K562 (cell line): Measurements from ENCODE around the gene TMSB10. TPM values are rescaled to one million over a fixed set of nuclear protein-coding genes. Genes with fewer than 3 reads are reported as not detected.

ENCODE experiments used
- ATAC-seq: fragments of 200-7000 bp; cut with Tn5 transposase; 3 replicates; pipeline ENCODE4 v1.9.1; 2020; ENCODE audit warnings: moderate library complexity
- BruUV-seq: library from RNA; stranded (reverse); fragments of 400-500 nt; replicated peaks from 2 replicates; lab custom pipeline; 2021; lab: Mats Ljungman, UMichigan
- CTCF ChIA-PET: fragments of 300-600 bp; formaldehyde crosslinking; extraction: SDS; loops from one replicate; lab custom pipeline; 2021; ENCODE audit warnings: low intra/inter-chr PET ratio; lab: Yijun Ruan, JAX
- POLR2A ChIA-PET: fragments of 300-600, 350-650 bp; sonication (Branson Sonifier 250); formaldehyde crosslinking; extraction: SDS; loops from one replicate; lab custom pipeline; 2021; ENCODE audit warnings: antibody characterized with exemption, inconsistent platforms; lab: Yijun Ruan, JAX
- DNase-seq, 4 experiments: peaks; one replicate each; pipeline versions ENCODE4 v3.0.0 to v3.0.0-alpha.2; 2011 to 2018; ENCODE audit warnings: low spot score in 3 of 4, mixed read lengths in 3 of 4; ENCODE audit errors: extremely low read depth in 1 of 4
- FAIRE-seq: peaks from 2 replicates; lab custom pipeline; 2011; peaks lifted over from hg19 to GRCh38; lab: Jason Lieb, UNC
- H2AFZ ChIP-seq: 2 replicates; pipeline ENCODE4 v1.6.0; 2011; ENCODE audit warnings: low read depth, low read length, control low read depth, inconsistent platforms
- H3K27ac ChIP-seq: fragments of 200-600 bp; 3 replicates; pipeline ENCODE4 v1.8.0; 2011; ENCODE audit warnings: low read depth, mild to moderate bottlenecking, control low read depth, inconsistent platforms, low read length, moderate library complexity, mixed read lengths; ENCODE audit errors: extremely low read depth
- H3K27me3 ChIP-seq, 2 experiments: fragments of 300-600 bp in 1 of 2; 2 replicates in 1 of 2; 3 replicates in 1 of 2; pipeline versions ENCODE4 v1.6.0 to v1.8.0; 2011; ENCODE audit warnings: inconsistent platforms in 2 of 2, low read length in 2 of 2, mild to moderate bottlenecking in 1 of 2, mixed read lengths in 1 of 2, moderate library complexity in 1 of 2; ENCODE audit not compliant: control insufficient read depth in 2 of 2, insufficient read depth in 2 of 2
- H3K36me3 ChIP-seq: fragments of 300-600 bp; 3 replicates; pipeline ENCODE4 v1.8.0; 2011; ENCODE audit warnings: mild to moderate bottlenecking, low read length, inconsistent platforms; ENCODE audit not compliant: control insufficient read depth, insufficient read depth
- H3K4me1 ChIP-seq, 2 experiments: fragments of 200-600 bp in 1 of 2; replicated peaks in 1 of 2; 2 replicates in 1 of 2; 3 replicates in 1 of 2; pipeline versions ENCODE4 v1.5.1 to v1.8.0; 2011; ENCODE audit warnings: inconsistent platforms in 2 of 2, low read length in 2 of 2, mild to moderate bottlenecking in 1 of 2, mixed read lengths in 1 of 2, moderate library complexity in 1 of 2; ENCODE audit not compliant: control insufficient read depth in 2 of 2, insufficient read depth in 2 of 2
- H3K4me2 ChIP-seq: 2 replicates; pipeline ENCODE4 v1.6.1; 2011; ENCODE audit warnings: low read length, control low read depth, inconsistent platforms, mixed read lengths; ENCODE audit not compliant: insufficient read depth
- H3K4me3 ChIP-seq: fragments of 200-600 bp; sonication (generic), shearing (Covaris generic); 2 replicates; pipeline ENCODE4 v1.5.1; 2016; ENCODE audit warnings: control low read depth, inconsistent platforms
- H3K79me2 ChIP-seq: fragments of 200-600 bp; 3 replicates; pipeline ENCODE4 v1.8.0; 2011; ENCODE audit warnings: low read length, inconsistent platforms; ENCODE audit not compliant: control insufficient read depth, insufficient read depth
- H3K9ac ChIP-seq, 2 experiments: 2 replicates each; pipeline versions ENCODE4 v1.6.0 to v1.6.1; 2011; ENCODE audit warnings: low read depth in 2 of 2, low read length in 2 of 2, control low read depth in 1 of 2, inconsistent platforms in 1 of 2, mild to moderate bottlenecking in 1 of 2, mixed read lengths in 1 of 2; ENCODE audit not compliant: insufficient read depth in 1 of 2
- H3K9me1 ChIP-seq: one replicate; pipeline ENCODE4 v1.6.0; 2011; ENCODE audit warnings: inconsistent platforms, mild to moderate bottlenecking, low read length, moderate library complexity; ENCODE audit not compliant: control insufficient read depth, insufficient read depth
- H3K9me3 ChIP-seq: replicated peaks from 2 replicates; pipeline ENCODE4 v1.5.1; 2011; ENCODE audit warnings: low read depth, low read length, inconsistent platforms; ENCODE audit not compliant: control insufficient read depth, insufficient read depth
- H4K20me1 ChIP-seq: replicated peaks from 2 replicates; pipeline ENCODE4 v1.6.1; 2011; ENCODE audit warnings: low read length, inconsistent platforms, mixed read lengths; ENCODE audit not compliant: control insufficient read depth, insufficient read depth
- ARID4B ChIP-seq: sonication (generic); formaldehyde crosslinking; IDR thresholded peaks from 2 replicates; pipeline ENCODE4 v1.8.0; 2022; ENCODE audit warnings: mild to moderate bottlenecking, missing genetic modification reagents
- BACH1 ChIP-seq: fragments of 200-800 bp; sonication (Bioruptor generic); IDR thresholded peaks from 2 replicates; pipeline ENCODE4 v1.6.1; 2016; ENCODE audit warnings: missing genetic modification characterization, missing compliant biosample characterization
- CEBPG ChIP-seq, 3 experiments: fragments of 200-800 bp in 1 of 3; sonication (Bioruptor generic) in 1 of 3; sonication (generic) in 1 of 3; formaldehyde crosslinking in 1 of 3; IDR thresholded peaks in 2 of 3; conservative IDR thresholded peaks in 1 of 3; 2 replicates each; pipeline versions ENCODE4 v1.6.1 to v1.8.0; 2016 to 2022; ENCODE audit warnings: missing compliant biosample characterization in 2 of 3, missing genetic modification characterization in 2 of 3, mild to moderate bottlenecking in 1 of 3, missing genetic modification reagents in 1 of 3
- FOXP4 ChIP-seq: sonication (generic); formaldehyde crosslinking; IDR thresholded peaks from 2 replicates; pipeline ENCODE4 v1.8.0; 2022; ENCODE audit warnings: mild to moderate bottlenecking, missing genetic modification reagents, borderline replicate concordance
- MCM2 ChIP-seq: fragments of 450-650 bp; IDR thresholded peaks from 2 replicates; pipeline ENCODE4 v1.6.1; 2017; ENCODE audit warnings: low read depth, mild to moderate bottlenecking
- NFYB ChIP-seq: IDR thresholded peaks from 2 replicates; pipeline ENCODE4 v1.6.1; 2011; ENCODE audit warnings: mild to moderate bottlenecking, moderate library complexity; ENCODE audit not compliant: insufficient read length; ENCODE audit errors: extremely low read depth
- RBM17 ChIP-seq: fragments of 200-400 bp; formaldehyde crosslinking; IDR thresholded peaks from 2 replicates; pipeline ENCODE4 v1.6.1; 2017; ENCODE audit warnings: low read depth, mild to moderate bottlenecking, low read length, borderline replicate concordance
- SRSF7 ChIP-seq: fragments of 200-400 bp; formaldehyde crosslinking; optimal IDR thresholded peaks from 2 replicates; pipeline ENCODE3; 2017; ENCODE audit warnings: mild to moderate bottlenecking, low read depth, low read length
- THAP7 ChIP-seq: fragments of 250-450 bp; sonication (Bioruptor Pico); IDR thresholded peaks from 2 replicates; pipeline ENCODE4 v1.5.0; 2021
- ZNF263 ChIP-seq: sonication (generic); formaldehyde crosslinking; IDR thresholded peaks from 2 replicates; pipeline ENCODE4 v1.8.0; 2022; ENCODE audit warnings: mild to moderate bottlenecking, missing genetic modification reagents, borderline replicate concordance
- ZNF436 ChIP-seq: fragments of 250-450, 450-650 bp; sonication (Bioruptor Pico); formaldehyde crosslinking; IDR thresholded peaks from 2 replicates; pipeline ENCODE4 v1.7.0; 2020; ENCODE audit warnings: mild to moderate bottlenecking
- ZNF707 ChIP-seq: fragments of 250-450 bp; sonication (Bioruptor Pico); conservative IDR thresholded peaks from 2 replicates; pipeline ENCODE4 v1.8.0; 2022; ENCODE audit warnings: inconsistent platforms, mild to moderate bottlenecking, moderate library complexity
- ZNF75A ChIP-seq: fragments of 450-650 bp; formaldehyde crosslinking; IDR thresholded peaks from 2 replicates; pipeline ENCODE4 v1.4.0; 2020; ENCODE audit warnings: mild to moderate bottlenecking
- ZSCAN29 ChIP-seq: fragments of 450-650 bp; IDR thresholded peaks from 2 replicates; pipeline ENCODE4 v1.6.1; 2017
- WGBS: fragments of 100-300 bp; shearing (Covaris generic); methylation state at CpG from one replicate; pipeline ENCODE4 v1.1.6; 2016; ENCODE audit warnings: low coverage, mixed read lengths; ENCODE audit not compliant: insufficient coverage; ENCODE audit errors: missing lambda C conversion rate; 5-methylcytosine and 5-hydroxymethylcytosine counted together
- in situ Hi-C: fragments of 300-500 bp; cut with MboI; formaldehyde crosslinking; loops from 4 replicates; pipeline ENCODE4 v1.15.0; 2018; ENCODE audit warnings: inconsistent platforms, mixed read lengths
- intact Hi-C: fragments of 100-400 bp; cut with micrococcal nuclease; formaldehyde crosslinking; loops from 2 replicates; pipeline ENCODE4 v1.14.2; 2022
- polyA plus RNA-seq, 8 experiments: library from polyadenylated mRNA; depleted of rRNA in 4 of 8; stranded (reverse) in 5 of 8; unstranded in 3 of 8; fragments of >200 nt; fragmentation: Nextera tagmentation in 2 of 8; fragmentation: Illumina TruSeq in 1 of 8; extraction: Ambion mirVana in 2 of 8; extraction: Trizol in 1 of 8; gene quantifications; 2 replicates each; pipeline versions ENCODE4 v1.2.1 to v1.2.3, GENCODE V29; 2011 to 2014; ENCODE audit warnings: inconsistent platforms in 1 of 8, missing spikeins in 1 of 8
- total RNA-seq, 7 experiments: library from RNA; depleted of rRNA in 6 of 7; stranded (reverse); fragments of >200 nt in 6 of 7; fragmentation: Illumina TruSeq in 2 of 7; extraction: Trizol in 2 of 7; gene quantifications; 2 replicates each; pipeline versions ENCODE4 v1.2.1 to v1.2.3, GENCODE V29; 2011 to 2021; ENCODE audit warnings: low replicate concordance in 1 of 7

Gene TMSB10
- total and polyA plus RNA-seq, 9 of the 15 experiments (the other 6 are each of a cell fraction or from before 2014, with no cell fraction given) = 382 to 2,226 (median 959) TPM

- TF ChIP-seq MCM2 (no peak), FOXP4 (no peak), ZNF707 (no peak), ZNF436 (CRISPR knock-in tag) (no peak), CEBPG (CRISPR knock-in tag; IDR thresholded peaks at IDR 0.05) (no peak), CEBPG (tag; conservative IDR thresholded peaks at IDR 0.05 in 1 of 2, IDR thresholded peaks at IDR 0.05 in 1 of 2) (no peak)
Measured at GRCh38 chr2:84902526-84902925, 2.9 kb upstream of the TMSB10 start (continued).

GRCh38 chr2:84904151-84904550 lies 1.3 kb upstream of the TMSB10 start:
- BruUV-seq = no TSS peak
- Histone ChIP-seq H3K27me3 (no peaks in the 10 kb centered on the region), H4K20me1 (no peaks in the 10 kb centered on the region), H3K4me1 (peaks cover 19 to 23% of the 10 kb centered on the region in 2 experiments), H3K4me2 (peak overlapping the region; percentile 84; the same call in 1 of the 2 replicates), H3K9ac (peak overlapping the region; percentile 14 to 85; a peak in 2 of 4 replicates), H3K9me3 (no peaks in the 10 kb centered on the region), H3K79me2 (peaks cover 16% of the 10 kb centered on the region), H3K4me3 (0 out of 2 replicates have a peak overlapping the region, but pooled peaks have one; percentile 96), H3K36me3 (peaks cover 6% of the 10 kb centered on the region; the same call in 1 of the 3 replicates), H3K27ac (peak overlapping the region; percentile 91; the same call in 1 of the 3 replicates), H3K9me1 (no peaks in the 10 kb centered on the region), H2AFZ (peak overlapping the region; percentile 93)
- POLR2A ChIA-PET = interaction anchor here (1.4 to 5.6 kb wide), 3 partner anchors 10 to 15 kb away, joined by 3 to 78 read pairs (median 10); no protein-coding TSS in a partner anchor
- in situ Hi-C loops (no loop called here), intact Hi-C loops (no loop called here)
- ATAC-seq (no peak), FAIRE-seq (no peak), DNase-seq (no peak)
- CTCF ChIA-PET = no interaction called here
- WGBS = 72% methylated on average over 7 of the region's 9 CpGs
- TF ChIP-seq SRSF7 = no peak
- TF ChIP-seq NFYB = no peak
- no peak for TF ChIP-seq RBM17
- TF ChIP-seq THAP7 (CRISPR knock-in tag) = no peak
- TF ChIP-seq ZSCAN29 = no peak
- no peak for TF ChIP-seq ZNF263 (CRISPR knock-in tag)
- TF ChIP-seq BACH1 (tag) = no peak
- no peak for TF ChIP-seq ARID4B (CRISPR knock-in tag)
- no peak for TF ChIP-seq ZNF75A (CRISPR knock-in tag)
